Neural cell (in vitro differentiated cells): ENCODE results near the gene ADAD2.

Source experiments
- EP300 ChIP-seq: fragments of 450-650 bp; conservative IDR thresholded peaks from 2 replicates; pipeline ENCODE4 v1.6.1; 2014; ENCODE audit warnings: antibody characterized with exemption, mild to moderate bottlenecking, moderate library complexity; ENCODE audit not compliant: poor library complexity, severe bottlenecking
- EZH2 ChIP-seq: fragments of 200-600, 300-800 bp; shearing (Covaris generic), sonication (generic); IDR thresholded peaks from 2 replicates; pipeline ENCODE4 v1.6.1; 2014; ENCODE audit warnings: antibody characterized with exemption, low read length, borderline replicate concordance, mild to moderate bottlenecking; ENCODE audit not compliant: insufficient read depth, poor library complexity, severe bottlenecking
- MXI1 ChIP-seq: fragments of 450-650 bp; conservative IDR thresholded peaks from 2 replicates; pipeline ENCODE4 v1.6.1; 2014; ENCODE audit warnings: antibody characterized with exemption, mild to moderate bottlenecking; ENCODE audit not compliant: poor library complexity, severe bottlenecking
- POLR2AphosphoS5 ChIP-seq: IDR thresholded peaks from 2 replicates; pipeline ENCODE4 v1.6.1; 2012
- RAD21 ChIP-seq: fragments of 450-650 bp; conservative IDR thresholded peaks from 2 replicates; pipeline ENCODE4 v1.6.1; 2014; ENCODE audit warnings: antibody characterized with exemption, mild to moderate bottlenecking, moderate library complexity
- TF ChIP-seq, protein P1 (sequence below): fragments of 450-650 bp; IDR thresholded peaks from 2 replicates; pipeline ENCODE4 v1.5.1; 2014; ENCODE audit warnings: antibody characterized with exemption, mild to moderate bottlenecking, moderate library complexity; ENCODE audit not compliant: poor library complexity, severe bottlenecking
- TF ChIP-seq, protein P2 (sequence below): IDR thresholded peaks from 2 replicates; pipeline ENCODE4 v1.6.1; 2012; ENCODE audit warnings: borderline replicate concordance

GRCh38 chr16:84233748-84234147 is 42.8 kb downstream of the ADAD2 start:
- TF ChIP-seq, protein P1, sequence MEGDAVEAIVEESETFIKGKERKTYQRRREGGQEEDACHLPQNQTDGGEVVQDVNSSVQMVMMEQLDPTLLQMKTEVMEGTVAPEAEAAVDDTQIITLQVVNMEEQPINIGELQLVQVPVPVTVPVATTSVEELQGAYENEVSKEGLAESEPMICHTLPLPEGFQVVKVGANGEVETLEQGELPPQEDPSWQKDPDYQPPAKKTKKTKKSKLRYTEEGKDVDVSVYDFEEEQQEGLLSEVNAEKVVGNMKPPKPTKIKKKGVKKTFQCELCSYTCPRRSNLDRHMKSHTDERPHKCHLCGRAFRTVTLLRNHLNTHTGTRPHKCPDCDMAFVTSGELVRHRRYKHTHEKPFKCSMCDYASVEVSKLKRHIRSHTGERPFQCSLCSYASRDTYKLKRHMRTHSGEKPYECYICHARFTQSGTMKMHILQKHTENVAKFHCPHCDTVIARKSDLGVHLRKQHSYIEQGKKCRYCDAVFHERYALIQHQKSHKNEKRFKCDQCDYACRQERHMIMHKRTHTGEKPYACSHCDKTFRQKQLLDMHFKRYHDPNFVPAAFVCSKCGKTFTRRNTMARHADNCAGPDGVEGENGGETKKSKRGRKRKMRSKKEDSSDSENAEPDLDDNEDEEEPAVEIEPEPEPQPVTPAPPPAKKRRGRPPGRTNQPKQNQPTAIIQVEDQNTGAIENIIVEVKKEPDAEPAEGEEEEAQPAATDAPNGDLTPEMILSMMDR: no peak
- TF ChIP-seq POLR2AphosphoS5 (no peak), MXI1 (no peak), RAD21 (no peak), EZH2 (no peak), EP300 (no peak)
- TF ChIP-seq, protein P2, sequence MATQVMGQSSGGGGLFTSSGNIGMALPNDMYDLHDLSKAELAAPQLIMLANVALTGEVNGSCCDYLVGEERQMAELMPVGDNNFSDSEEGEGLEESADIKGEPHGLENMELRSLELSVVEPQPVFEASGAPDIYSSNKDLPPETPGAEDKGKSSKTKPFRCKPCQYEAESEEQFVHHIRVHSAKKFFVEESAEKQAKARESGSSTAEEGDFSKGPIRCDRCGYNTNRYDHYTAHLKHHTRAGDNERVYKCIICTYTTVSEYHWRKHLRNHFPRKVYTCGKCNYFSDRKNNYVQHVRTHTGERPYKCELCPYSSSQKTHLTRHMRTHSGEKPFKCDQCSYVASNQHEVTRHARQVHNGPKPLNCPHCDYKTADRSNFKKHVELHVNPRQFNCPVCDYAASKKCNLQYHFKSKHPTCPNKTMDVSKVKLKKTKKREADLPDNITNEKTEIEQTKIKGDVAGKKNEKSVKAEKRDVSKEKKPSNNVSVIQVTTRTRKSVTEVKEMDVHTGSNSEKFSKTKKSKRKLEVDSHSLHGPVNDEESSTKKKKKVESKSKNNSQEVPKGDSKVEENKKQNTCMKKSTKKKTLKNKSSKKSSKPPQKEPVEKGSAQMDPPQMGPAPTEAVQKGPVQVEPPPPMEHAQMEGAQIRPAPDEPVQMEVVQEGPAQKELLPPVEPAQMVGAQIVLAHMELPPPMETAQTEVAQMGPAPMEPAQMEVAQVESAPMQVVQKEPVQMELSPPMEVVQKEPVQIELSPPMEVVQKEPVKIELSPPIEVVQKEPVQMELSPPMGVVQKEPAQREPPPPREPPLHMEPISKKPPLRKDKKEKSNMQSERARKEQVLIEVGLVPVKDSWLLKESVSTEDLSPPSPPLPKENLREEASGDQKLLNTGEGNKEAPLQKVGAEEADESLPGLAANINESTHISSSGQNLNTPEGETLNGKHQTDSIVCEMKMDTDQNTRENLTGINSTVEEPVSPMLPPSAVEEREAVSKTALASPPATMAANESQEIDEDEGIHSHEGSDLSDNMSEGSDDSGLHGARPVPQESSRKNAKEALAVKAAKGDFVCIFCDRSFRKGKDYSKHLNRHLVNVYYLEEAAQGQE: no peak
